Loucy (cell line): ENCODE data around the gene CSF3R.

Experiments
- H2AFZ ChIP-seq: fragments of 200-600 bp; sonication (generic); 2 replicates; pipeline ENCODE4 v1.6.0; 2016; ENCODE audit warnings: antibody characterized with exemption, mild to moderate bottlenecking, low read length, moderate library complexity
- H3F3A ChIP-seq: fragments of 200-600 bp; 2 replicates; pipeline ENCODE4 v1.6.0; 2016; ENCODE audit warnings: antibody characterized with exemption, low read depth, mild to moderate bottlenecking
- H3K27me3 ChIP-seq: fragments of 200-600 bp; sonication (generic); 2 replicates; pipeline ENCODE4 v1.6.1; 2014; ENCODE audit warnings: low read length, mild to moderate bottlenecking; ENCODE audit not compliant: insufficient read depth, poor library complexity, severe bottlenecking
- H3K36me3 ChIP-seq: fragments of 200-600 bp; sonication (generic); 2 replicates; pipeline ENCODE4 v1.6.1; 2016; ENCODE audit warnings: low read length; ENCODE audit not compliant: insufficient read depth
- H3K4me1 ChIP-seq: fragments of 200-600 bp; sonication (generic); 2 replicates; pipeline ENCODE4 v1.5.1; 2014; ENCODE audit warnings: low read length, mild to moderate bottlenecking; ENCODE audit not compliant: insufficient read depth, poor library complexity, severe bottlenecking
- H3K4me2 ChIP-seq: fragments of 200-600 bp; sonication (generic); 2 replicates; pipeline ENCODE4 v1.6.0; 2014; ENCODE audit warnings: antibody characterized with exemption, low read length, low read depth, mild to moderate bottlenecking; ENCODE audit not compliant: poor library complexity, severe bottlenecking
- H3K4me3 ChIP-seq: fragments of 200-600 bp; sonication (generic); 2 replicates; pipeline ENCODE4 v1.5.1; 2014; ENCODE audit warnings: low read length, mild to moderate bottlenecking, mixed read lengths; ENCODE audit not compliant: poor library complexity, severe bottlenecking
- H3K79me2 ChIP-seq: fragments of 200-600 bp; sonication (generic); 2 replicates; pipeline ENCODE4 v1.6.1; 2014; ENCODE audit warnings: low read length; ENCODE audit not compliant: insufficient read depth
- H3K9ac ChIP-seq: fragments of 200-600 bp; sonication (generic); 2 replicates; pipeline ENCODE4 v1.6.0; 2014; ENCODE audit warnings: mild to moderate bottlenecking, low read depth, low read length, moderate library complexity; ENCODE audit not compliant: poor library complexity, severe bottlenecking
- H3K9me2 ChIP-seq: fragments of 200-600 bp; sonication (generic); replicated peaks from 2 replicates; pipeline ENCODE4 v1.6.1; 2016; ENCODE audit warnings: low read depth, low read length, mixed read lengths
- H3K9me3 ChIP-seq: fragments of 200-600 bp; sonication (generic); 2 replicates; pipeline ENCODE4 v1.6.1; 2014; ENCODE audit warnings: mild to moderate bottlenecking, antibody characterized with exemption, low read length, low read depth; ENCODE audit not compliant: insufficient read depth
- H4K20me1 ChIP-seq: fragments of 200-600 bp; sonication (generic); 2 replicates; pipeline ENCODE4 v1.6.0; 2014; ENCODE audit warnings: antibody characterized with exemption, low read length, mild to moderate bottlenecking; ENCODE audit not compliant: insufficient read depth, poor library complexity, severe bottlenecking
- EZH2phosphoT487 ChIP-seq: fragments of 200-600 bp; IDR thresholded peaks from 2 replicates; pipeline ENCODE4 v1.6.1; 2018; ENCODE audit warnings: antibody characterized with exemption, mild to moderate bottlenecking, moderate library complexity, borderline replicate concordance
- TF ChIP-seq, protein P1 (sequence below): fragments of 200-600 bp; sonication (generic); conservative IDR thresholded peaks from 2 replicates; pipeline ENCODE4 v1.5.1; 2014; ENCODE audit warnings: mild to moderate bottlenecking, antibody characterized with exemption, low read length

CSF3R gene

DNA sequence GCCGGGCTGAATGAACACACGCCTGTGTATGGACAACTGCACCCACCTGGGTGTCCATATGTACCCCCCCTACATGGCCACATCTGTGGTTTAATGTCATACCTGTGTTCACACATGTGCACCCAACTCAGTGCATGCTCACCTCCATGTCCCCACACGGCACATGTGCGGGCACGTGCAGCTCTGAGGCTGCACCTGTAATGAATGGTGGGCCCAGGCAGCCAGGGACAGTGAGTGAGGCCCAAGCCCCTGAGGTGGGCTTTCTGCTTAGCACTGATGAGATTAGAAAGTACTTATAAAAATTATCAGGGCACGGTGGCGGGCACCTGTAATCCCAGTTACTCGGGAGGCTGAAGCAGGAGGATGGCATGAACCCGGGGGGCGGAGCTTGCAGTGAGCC, 42.5 kb upstream of the CSF3R start:
- TF ChIP-seq, protein P1, sequence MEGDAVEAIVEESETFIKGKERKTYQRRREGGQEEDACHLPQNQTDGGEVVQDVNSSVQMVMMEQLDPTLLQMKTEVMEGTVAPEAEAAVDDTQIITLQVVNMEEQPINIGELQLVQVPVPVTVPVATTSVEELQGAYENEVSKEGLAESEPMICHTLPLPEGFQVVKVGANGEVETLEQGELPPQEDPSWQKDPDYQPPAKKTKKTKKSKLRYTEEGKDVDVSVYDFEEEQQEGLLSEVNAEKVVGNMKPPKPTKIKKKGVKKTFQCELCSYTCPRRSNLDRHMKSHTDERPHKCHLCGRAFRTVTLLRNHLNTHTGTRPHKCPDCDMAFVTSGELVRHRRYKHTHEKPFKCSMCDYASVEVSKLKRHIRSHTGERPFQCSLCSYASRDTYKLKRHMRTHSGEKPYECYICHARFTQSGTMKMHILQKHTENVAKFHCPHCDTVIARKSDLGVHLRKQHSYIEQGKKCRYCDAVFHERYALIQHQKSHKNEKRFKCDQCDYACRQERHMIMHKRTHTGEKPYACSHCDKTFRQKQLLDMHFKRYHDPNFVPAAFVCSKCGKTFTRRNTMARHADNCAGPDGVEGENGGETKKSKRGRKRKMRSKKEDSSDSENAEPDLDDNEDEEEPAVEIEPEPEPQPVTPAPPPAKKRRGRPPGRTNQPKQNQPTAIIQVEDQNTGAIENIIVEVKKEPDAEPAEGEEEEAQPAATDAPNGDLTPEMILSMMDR, result no peak
- no peak for TF ChIP-seq EZH2phosphoT487
- Histone ChIP-seq H3K4me1 (no peaks in the 10 kb centered on the region), H3K9ac (no peak overlapping the region), H3K9me2 (no peaks in the 10 kb centered on the region), H3K4me3 (no peak overlapping the region), H3K36me3 (no peaks in the 10 kb centered on the region), H3K9me3 (no peaks in the 10 kb centered on the region), H2AFZ (no peak overlapping the region), H3K4me2 (no peak overlapping the region), H4K20me1 (no peaks in the 10 kb centered on the region), H3K79me2 (no peaks in the 10 kb centered on the region), H3K27me3 (no peaks in the 10 kb centered on the region), H3F3A (no peaks in the 10 kb centered on the region)

DNA sequence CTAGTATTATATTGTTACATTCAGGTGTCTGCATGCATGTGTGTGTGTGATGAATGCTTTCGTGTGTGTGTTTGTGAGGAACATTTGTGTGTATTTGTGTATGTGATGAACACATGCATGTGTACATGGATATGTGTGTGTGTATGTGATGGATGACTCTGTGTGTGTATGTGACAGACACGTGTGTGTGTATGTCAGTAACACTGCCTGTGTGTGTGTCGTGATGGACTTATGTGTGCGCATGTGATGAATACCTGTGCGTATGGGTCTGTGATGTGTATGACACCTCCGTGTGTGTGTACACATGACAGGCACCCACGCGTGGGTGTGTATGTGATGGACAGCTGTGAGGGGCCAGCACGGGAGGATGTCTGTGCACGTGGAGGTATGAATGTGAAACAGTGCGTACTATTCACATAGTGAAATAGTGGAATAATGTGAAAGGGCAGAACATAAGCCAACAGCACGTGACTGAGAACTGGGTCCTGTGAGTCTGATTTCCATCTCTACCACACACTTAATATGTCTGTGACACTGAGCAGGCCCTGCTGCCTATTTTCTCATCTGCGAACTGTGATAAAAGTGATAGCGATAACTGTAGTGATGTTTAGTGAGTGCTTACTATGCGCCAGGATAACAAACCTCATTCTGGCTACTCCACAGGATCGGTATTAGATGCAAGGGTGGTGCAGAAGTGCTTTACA, 41.8 kb upstream of the CSF3R start:
- no peaks in the 10 kb centered on the region for H3K4me1 ChIP-seq
- H3F3A ChIP-seq, result no peaks in the 10 kb centered on the region
- H3K27me3 ChIP-seq, result no peaks in the 10 kb centered on the region
- H3K36me3 ChIP-seq, result no peaks in the 10 kb centered on the region
- no peak overlapping the region for H2AFZ ChIP-seq
- H4K20me1 ChIP-seq, result no peaks in the 10 kb centered on the region
- no peak overlapping the region for H3K4me2 ChIP-seq
- no peaks in the 10 kb centered on the region for H3K9me3 ChIP-seq
- TF ChIP-seq, protein P1, result no peak
- no peak for TF ChIP-seq EZH2phosphoT487
- H3K9me2 ChIP-seq, result no peaks in the 10 kb centered on the region
- H3K79me2 ChIP-seq, result no peaks in the 10 kb centered on the region
- no peak overlapping the region for H3K4me3 ChIP-seq
- H3K9ac ChIP-seq, result no peak overlapping the region

- no peak overlapping the region for H3K9ac ChIP-seq
- no peaks in the 10 kb centered on the region for H3K4me1 ChIP-seq
- H3K4me2 ChIP-seq, result no peak overlapping the region
- H3K27me3 ChIP-seq, result no peaks in the 10 kb centered on the region
- H3K4me3 ChIP-seq, result no peak overlapping the region
- no peaks in the 10 kb centered on the region for H3K79me2 ChIP-seq
- no peaks in the 10 kb centered on the region for H3K9me2 ChIP-seq
- H3K9me3 ChIP-seq, result no peaks in the 10 kb centered on the region
- H3K36me3 ChIP-seq, result no peaks in the 10 kb centered on the region
- H4K20me1 ChIP-seq, result no peaks in the 10 kb centered on the region
- TF ChIP-seq, protein P1, result no peak
- no peak for TF ChIP-seq EZH2phosphoT487
- no peak overlapping the region for H2AFZ ChIP-seq
- no peaks in the 10 kb centered on the region for H3F3A ChIP-seq
Measured at GRCh38 chr1:36523850-36524249, 41.1 kb upstream of the CSF3R start.
